BE2C (cell line): Measurements from ENCODE around the gene PPRC1.

Experiments used
- DNase-seq: peaks from one replicate; pipeline ENCODE4 v3.0.0-alpha.2; 2020
- H3K27me3 ChIP-seq: fragments of 250-450 bp; sonication (Bioruptor Pico); 2 replicates; pipeline ENCODE4 v1.5.1; 2020; ENCODE audit warnings: mild to moderate bottlenecking
- H3K36me3 ChIP-seq: fragments of 250-450 bp; sonication (Bioruptor Pico); 2 replicates; pipeline ENCODE4 v1.5.1; 2020; ENCODE audit warnings: mild to moderate bottlenecking
- H3K4me1 ChIP-seq: fragments of 250-450 bp; sonication (Bioruptor Pico); 2 replicates; pipeline ENCODE4 v1.5.1; 2020
- H3K4me3 ChIP-seq: 2 replicates; pipeline ENCODE4 v1.5.1; 2011; ENCODE audit warnings: low read depth, low read length
- H3K9me3 ChIP-seq: fragments of 250-450 bp; sonication (Bioruptor Pico); 2 replicates; pipeline ENCODE4 v1.5.1; 2020
- CTCF ChIP-seq: IDR thresholded peaks from 2 replicates; pipeline ENCODE4 v1.5.1; 2012; ENCODE audit warnings: mild to moderate bottlenecking, low read depth, low read length

The PPRC1 gene

GRCh38 chr10:102140913-102141540 is 8.2 kb downstream of the PPRC1 start:
- Histone ChIP-seq H3K4me1 (no peaks in the 10 kb centered on the region), H3K4me3 (no peak overlapping the region), H3K36me3 (peaks cover 91% of the 10 kb centered on the region), H3K9me3 (no peaks in the 10 kb centered on the region), H3K27me3 (no peaks in the 10 kb centered on the region)
- no peak for DNase-seq
- no peak for TF ChIP-seq CTCF

- no peaks in the 10 kb centered on the region for H3K27me3 ChIP-seq
- DNase-seq, result no peak
- no peak for TF ChIP-seq CTCF
Measured at GRCh38 chr10:102141583-102142107, 8.8 kb downstream of the PPRC1 start.

GRCh38 chr10:102146971-102147428 is 14.2 kb downstream of the PPRC1 start:
- Histone ChIP-seq H3K9me3 (no peaks in the 10 kb centered on the region), H3K36me3 (peaks cover 94% of the 10 kb centered on the region), H3K4me1 (peaks cover 9% of the 10 kb centered on the region), H3K4me3 (no peak overlapping the region), H3K27me3 (no peaks in the 10 kb centered on the region)
- DNase-seq, result no peak
- no peak for TF ChIP-seq CTCF

More at GRCh38 chr10:102141583-102142107, 8.8 kb downstream of the PPRC1 start:
- Histone ChIP-seq H3K4me1 (no peaks in the 10 kb centered on the region), H3K4me3 (no peak overlapping the region), H3K9me3 (no peaks in the 10 kb centered on the region), H3K36me3 (peaks cover 94% of the 10 kb centered on the region)

GRCh38 chr10:102147561-102147960 is 14.7 kb downstream of the PPRC1 start:
- no peak for TF ChIP-seq CTCF
- Histone ChIP-seq H3K9me3 (no peaks in the 10 kb centered on the region), H3K27me3 (no peaks in the 10 kb centered on the region), H3K36me3 (peaks cover 91% of the 10 kb centered on the region), H3K4me3 (no peak overlapping the region), H3K4me1 (peaks cover 9% of the 10 kb centered on the region)
- no peak for DNase-seq

GRCh38 chr10:102148275-102148674 is 15.4 kb downstream of the PPRC1 start:
- TF ChIP-seq CTCF, result no peak
- DNase-seq, result no peak
- peaks cover 86% of the 10 kb centered on the region for H3K36me3 ChIP-seq
- no peaks in the 10 kb centered on the region for H3K27me3 ChIP-seq
- peaks cover 9% of the 10 kb centered on the region for H3K4me1 ChIP-seq
- no peaks in the 10 kb centered on the region for H3K9me3 ChIP-seq
- no peak overlapping the region for H3K4me3 ChIP-seq
